GM12878 (cell line): ENCODE measurements around the gene NFATC1. TPM values are rescaled to one million over a fixed set of nuclear protein-coding genes. Genes with fewer than 3 reads are reported as not detected.

Experiments used
- ATAC-seq: fragments of 200-7000 bp; cut with Tn5 transposase; 3 replicates; pipeline ENCODE4 v1.9.1; 2020; ENCODE audit warnings: mild to moderate bottlenecking, moderate library complexity
- BruUV-seq: library from RNA; stranded (reverse); fragments of 400-500 nt; replicated peaks from 2 replicates; lab custom pipeline; 2021; lab: Mats Ljungman, UMichigan
- CTCF ChIA-PET: fragments of 300-600 bp; sonication (Branson Sonifier 250); formaldehyde crosslinking; extraction: SDS; loops from one replicate; lab custom pipeline; 2021; ENCODE audit warnings: inconsistent platforms; lab: Yijun Ruan, JAX
- POLR2A ChIA-PET: fragments of 350-600 bp; formaldehyde crosslinking; extraction: SDS; loops from one replicate; lab custom pipeline; 2021; ENCODE audit warnings: inconsistent platforms; lab: Charles Lee
- RAD21 ChIA-PET: fragments of 300-600 bp; sonication (Branson Sonifier 250); formaldehyde crosslinking; loops from one replicate; lab custom pipeline; 2023; ENCODE audit warnings: antibody characterized with exemption; ENCODE audit not compliant: unreplicated experiment; lab: Charles Lee
- SMC1A ChIA-PET: fragments of 300-600 bp; sonication (Branson Sonifier 250); formaldehyde crosslinking; loops from one replicate; lab custom pipeline; 2023; ENCODE audit not compliant: unreplicated experiment, uncharacterized antibody; lab: Charles Lee
- DNase-seq: peaks from one replicate; pipeline ENCODE4 v3.0.0-alpha.2; 2011; ENCODE audit warnings: low read depth, low spot score
- FAIRE-seq: peaks from 3 replicates; lab custom pipeline; 2011; peaks lifted over from hg19 to GRCh38; lab: Jason Lieb, UNC
- H2AFZ ChIP-seq: 2 replicates; pipeline ENCODE4 v1.6.0; 2011; ENCODE audit warnings: low read depth, low read length, control low read depth; ENCODE audit not compliant: control insufficient read depth
- H3K27ac ChIP-seq: 2 replicates; pipeline ENCODE4 v1.5.1; 2011; ENCODE audit warnings: control low read depth; ENCODE audit not compliant: control insufficient read depth, insufficient read depth
- H3K27me3 ChIP-seq, 2 experiments: replicated peaks in 1 of 2; 2 replicates each; pipeline versions ENCODE4 v1.6.0 to v1.6.1; 2011; ENCODE audit warnings: low read length in 1 of 2; ENCODE audit not compliant: control insufficient read depth in 2 of 2, insufficient read depth in 2 of 2
- H3K36me3 ChIP-seq, 2 experiments: 2 replicates each; pipeline ENCODE4 v1.5.1; 2011; ENCODE audit warnings: low read length in 1 of 2; ENCODE audit not compliant: control insufficient read depth in 2 of 2, insufficient read depth in 2 of 2
- H3K4me1 ChIP-seq: 2 replicates; pipeline ENCODE4 v1.6.1; 2011; ENCODE audit warnings: mild to moderate bottlenecking, low read length, moderate library complexity, mixed read lengths; ENCODE audit not compliant: control insufficient read depth, insufficient read depth
- H3K4me2 ChIP-seq: 2 replicates; pipeline ENCODE4 v1.6.0; 2011; ENCODE audit warnings: control low read depth; ENCODE audit not compliant: control insufficient read depth, insufficient read depth
- H3K4me3 ChIP-seq: fragments of 200-600 bp; sonication (generic); 2 replicates; pipeline ENCODE4 v1.5.1; 2016
- H3K79me2 ChIP-seq: 2 replicates; pipeline ENCODE4 v1.6.0; 2011; ENCODE audit warnings: low read length; ENCODE audit not compliant: control insufficient read depth, insufficient read depth
- H3K9ac ChIP-seq: 2 replicates; pipeline ENCODE4 v1.8.0; 2011; ENCODE audit warnings: low read length, control low read depth, mixed read lengths; ENCODE audit not compliant: control insufficient read depth, insufficient read depth
- H3K9me3 ChIP-seq: replicated peaks from 3 replicates; pipeline ENCODE4 v1.5.1; 2011; ENCODE audit warnings: mild to moderate bottlenecking, low read length; ENCODE audit not compliant: control insufficient read depth, insufficient read depth
- H4K20me1 ChIP-seq: 2 replicates; pipeline ENCODE4 v1.6.0; 2011; ENCODE audit not compliant: control insufficient read depth, insufficient read depth
- BCL11A ChIP-seq: IDR thresholded peaks from 2 replicates; pipeline ENCODE4 v1.6.1; 2011; ENCODE audit warnings: low read depth, low read length
- HCFC1 ChIP-seq: fragments of 150-350 bp; IDR thresholded peaks from 2 replicates; pipeline ENCODE4 v1.6.1; 2014; ENCODE audit warnings: low read length
- HDGF ChIP-seq: fragments of 450-650 bp; IDR thresholded peaks from 2 replicates; pipeline ENCODE4 v1.6.1; 2016; ENCODE audit warnings: antibody characterized with exemption
- JUND ChIP-seq: IDR thresholded peaks from 2 replicates; pipeline ENCODE4 v1.6.1; 2012; ENCODE audit warnings: low read depth, mild to moderate bottlenecking, low read length, improper control_type of control experiment, moderate library complexity
- MXI1 ChIP-seq: fragments of 150-350 bp; IDR thresholded peaks from 2 replicates; pipeline ENCODE4 v1.6.1; 2011; ENCODE audit warnings: low read depth, mild to moderate bottlenecking, inconsistent platforms, low read length, improper control_type of control experiment
- NRF1 ChIP-seq: conservative IDR thresholded peaks from 2 replicates; pipeline ENCODE4 v1.6.1; 2011; ENCODE audit warnings: mild to moderate bottlenecking, low read depth, low read length, improper control_type of control experiment
- PAX8 ChIP-seq: fragments of 450-650 bp; IDR thresholded peaks from 2 replicates; pipeline ENCODE4 v1.6.1; 2017; ENCODE audit warnings: mild to moderate bottlenecking, moderate library complexity
- POU2F2 ChIP-seq: IDR thresholded peaks from 3 replicates; pipeline ENCODE4 v1.6.1; 2011; ENCODE audit warnings: low read depth, mild to moderate bottlenecking, low read length, borderline replicate concordance
- RBBP5 ChIP-seq: fragments of 200-600 bp; sonication (generic); conservative IDR thresholded peaks from 2 replicates; pipeline ENCODE4 v1.6.1; 2016
- RCOR1 ChIP-seq: conservative IDR thresholded peaks from 2 replicates; pipeline ENCODE4 v1.6.1; 2012; ENCODE audit warnings: low read depth, low read length, improper control_type of control experiment
- RELA ChIP-seq: fragments of 450-650 bp; IDR thresholded peaks from 2 replicates; pipeline ENCODE4 v1.8.0; 2014; ENCODE audit warnings: borderline replicate concordance; ENCODE audit not compliant: partially characterized antibody
- ZNF207 ChIP-seq: fragments of 450-650 bp; IDR thresholded peaks from 2 replicates; pipeline ENCODE4 v1.6.1; 2014; ENCODE audit warnings: antibody characterized with exemption, mild to moderate bottlenecking, borderline replicate concordance
- WGBS: methylation state at CpG from one replicate; pipeline ENCODE4 v1.1.6; 2016; ENCODE audit warnings: low lambda C conversion rate; ENCODE audit not compliant: insufficient replicate concordance, insufficient coverage; ENCODE audit errors: missing lambda C conversion rate; 5-methylcytosine and 5-hydroxymethylcytosine counted together
- in situ Hi-C: fragments of 300-500 bp; cut with MboI; formaldehyde crosslinking; loops from 9 replicates; pipeline ENCODE4 v1.14.3; 2018; ENCODE audit warnings: mixed read lengths
- intact Hi-C: fragments of 100-400 bp; cut with micrococcal nuclease; formaldehyde crosslinking; loops from one replicate; pipeline ENCODE4 v1.14.2; 2022; ENCODE audit not compliant: unreplicated experiment
- polyA plus RNA-seq, 11 experiments: library from polyadenylated mRNA; depleted of rRNA in 4 of 11; unstranded in 6 of 11; stranded (reverse) in 5 of 11; fragments of >200 nt; fragmentation: Nextera tagmentation in 4 of 11; fragmentation: Illumina TruSeq in 1 of 11; extraction: Ambion mirVana in 4 of 11; extraction: Trizol in 1 of 11; gene quantifications; 1 replicate in 1 of 11; 2 replicates in 10 of 11; pipeline versions ENCODE4 v1.2.1 to v1.2.3, GENCODE V29; 2011 to 2016; ENCODE audit warnings: inconsistent platforms in 2 of 11, missing spikeins in 2 of 11, low read depth in 1 of 11
- total RNA-seq, 4 experiments: library from RNA; depleted of rRNA in 3 of 4; stranded (reverse); fragments of >200 nt in 3 of 4; fragmentation: Illumina TruSeq in 1 of 4; extraction: Trizol in 1 of 4; gene quantifications; 2 replicates each; pipeline versions ENCODE4 v1.2.1 to v1.2.3, GENCODE V29; 2013 to 2021
- TF ChIP-seq, protein P1 (sequence below): fragments of 450-650 bp; conservative IDR thresholded peaks from 2 replicates; pipeline ENCODE4 v1.6.1; 2017; ENCODE audit warnings: mild to moderate bottlenecking, moderate library complexity
- TF ChIP-seq, protein P2 (sequence below), 3 experiments: IDR thresholded peaks in 2 of 3; conservative IDR thresholded peaks in 1 of 3; 2 replicates each; pipeline ENCODE4 v1.5.1; 2011; ENCODE audit warnings: low read depth in 3 of 3, low read length in 3 of 3, mild to moderate bottlenecking in 3 of 3, control low read depth in 2 of 3, moderate library complexity in 2 of 3, inconsistent platforms in 1 of 3, mixed read lengths in 1 of 3; ENCODE audit not compliant: control insufficient read depth in 2 of 3, insufficient read depth in 1 of 3; ENCODE audit errors: extremely low read depth in 1 of 3
- TF ChIP-seq, protein P3 (sequence below): IDR thresholded peaks from 2 replicates; pipeline ENCODE4 v1.6.1; 2011; ENCODE audit warnings: low read depth, mild to moderate bottlenecking, low read length, moderate library complexity, borderline replicate concordance; ENCODE audit errors: extremely low read depth
- TF ChIP-seq, protein P4 (sequence below): fragments of 450-650 bp; IDR thresholded peaks from 2 replicates; pipeline ENCODE4 v1.6.1; 2018; ENCODE audit warnings: mild to moderate bottlenecking, low read depth, moderate library complexity; ENCODE audit not compliant: partially characterized antibody
- TF ChIP-seq, protein P5 (sequence below): fragments of 450-650 bp; IDR thresholded peaks from 2 replicates; pipeline ENCODE4 v1.6.1; 2017; ENCODE audit warnings: borderline replicate concordance

The NFATC1 gene
- total and polyA plus RNA-seq, 10 of the 15 experiments (the other 5 are each of a cell fraction or from before 2014, with no cell fraction given) = 0.84 to 20.8 (median 5.1) TPM

DNA sequence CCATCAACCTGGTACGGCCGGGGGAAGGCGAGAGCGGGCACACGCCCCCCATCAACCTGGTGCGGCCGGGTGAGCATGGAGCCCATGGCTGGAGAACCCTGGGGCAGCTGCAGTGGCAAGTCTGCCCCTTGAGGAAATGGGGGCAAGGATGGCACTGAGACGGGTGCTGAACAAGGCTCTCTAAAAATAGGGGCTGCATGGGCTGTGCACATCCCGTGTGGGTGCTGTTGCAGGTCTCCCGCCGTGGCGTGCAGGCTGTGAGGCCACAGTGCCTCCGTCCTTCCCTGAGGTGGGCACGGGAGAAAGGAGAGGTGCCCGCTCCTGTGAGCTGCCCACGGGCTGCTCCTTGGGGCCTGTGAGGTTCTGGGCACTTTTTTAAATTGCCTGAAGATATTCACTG is 99.2 kb downstream of the NFATC1 start:
- CTCF ChIA-PET = no interaction called here
- SMC1A ChIA-PET = no interaction called here
- BruUV-seq = no TSS peak
- ATAC-seq (no peak), DNase-seq (no peak), FAIRE-seq (no peak)
- Histone ChIP-seq H2AFZ (no peak overlapping the region), H3K4me1 (peaks cover 13% of the 10 kb centered on the region), H3K4me2 (no peak overlapping the region), H3K9me3 (peaks cover 10% of the 10 kb centered on the region), H3K27me3 (no peaks in the 10 kb centered on the region), H3K36me3 (no peaks in the 10 kb centered on the region), H3K79me2 (no peaks in the 10 kb centered on the region), H3K27ac (no peak overlapping the region), H3K9ac (no peak overlapping the region), H3K4me3 (no peak overlapping the region), H4K20me1 (no peaks in the 10 kb centered on the region)
- POLR2A ChIA-PET = no interaction called here
- intact Hi-C loops (no loop called here), in situ Hi-C loops (no loop called here)
- 92% methylated on average over 13 of the region's 16 CpGs for WGBS
- RAD21 ChIA-PET = no interaction called here
- TF ChIP-seq HCFC1 = no peak
- TF ChIP-seq JUND = no peak
- TF ChIP-seq RCOR1 = no peak
- TF ChIP-seq, protein P1, sequence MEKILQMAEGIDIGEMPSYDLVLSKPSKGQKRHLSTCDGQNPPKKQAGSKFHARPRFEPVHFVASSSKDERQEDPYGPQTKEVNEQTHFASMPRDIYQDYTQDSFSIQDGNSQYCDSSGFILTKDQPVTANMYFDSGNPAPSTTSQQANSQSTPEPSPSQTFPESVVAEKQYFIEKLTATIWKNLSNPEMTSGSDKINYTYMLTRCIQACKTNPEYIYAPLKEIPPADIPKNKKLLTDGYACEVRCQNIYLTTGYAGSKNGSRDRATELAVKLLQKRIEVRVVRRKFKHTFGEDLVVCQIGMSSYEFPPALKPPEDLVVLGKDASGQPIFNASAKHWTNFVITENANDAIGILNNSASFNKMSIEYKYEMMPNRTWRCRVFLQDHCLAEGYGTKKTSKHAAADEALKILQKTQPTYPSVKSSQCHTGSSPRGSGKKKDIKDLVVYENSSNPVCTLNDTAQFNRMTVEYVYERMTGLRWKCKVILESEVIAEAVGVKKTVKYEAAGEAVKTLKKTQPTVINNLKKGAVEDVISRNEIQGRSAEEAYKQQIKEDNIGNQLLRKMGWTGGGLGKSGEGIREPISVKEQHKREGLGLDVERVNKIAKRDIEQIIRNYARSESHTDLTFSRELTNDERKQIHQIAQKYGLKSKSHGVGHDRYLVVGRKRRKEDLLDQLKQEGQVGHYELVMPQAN = no peak
- TF ChIP-seq, protein P2, sequence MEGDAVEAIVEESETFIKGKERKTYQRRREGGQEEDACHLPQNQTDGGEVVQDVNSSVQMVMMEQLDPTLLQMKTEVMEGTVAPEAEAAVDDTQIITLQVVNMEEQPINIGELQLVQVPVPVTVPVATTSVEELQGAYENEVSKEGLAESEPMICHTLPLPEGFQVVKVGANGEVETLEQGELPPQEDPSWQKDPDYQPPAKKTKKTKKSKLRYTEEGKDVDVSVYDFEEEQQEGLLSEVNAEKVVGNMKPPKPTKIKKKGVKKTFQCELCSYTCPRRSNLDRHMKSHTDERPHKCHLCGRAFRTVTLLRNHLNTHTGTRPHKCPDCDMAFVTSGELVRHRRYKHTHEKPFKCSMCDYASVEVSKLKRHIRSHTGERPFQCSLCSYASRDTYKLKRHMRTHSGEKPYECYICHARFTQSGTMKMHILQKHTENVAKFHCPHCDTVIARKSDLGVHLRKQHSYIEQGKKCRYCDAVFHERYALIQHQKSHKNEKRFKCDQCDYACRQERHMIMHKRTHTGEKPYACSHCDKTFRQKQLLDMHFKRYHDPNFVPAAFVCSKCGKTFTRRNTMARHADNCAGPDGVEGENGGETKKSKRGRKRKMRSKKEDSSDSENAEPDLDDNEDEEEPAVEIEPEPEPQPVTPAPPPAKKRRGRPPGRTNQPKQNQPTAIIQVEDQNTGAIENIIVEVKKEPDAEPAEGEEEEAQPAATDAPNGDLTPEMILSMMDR (IDR thresholded peaks at IDR 0.05 in 2 of 3, conservative IDR thresholded peaks at IDR 0.05 in 1 of 3; ENCODE audit: control insufficient read depth in 2 of 3, extremely low read depth in 1 of 3, insufficient read depth in 1 of 3, low read depth in 3 of 3, low read length in 3 of 3) = no peak
- TF ChIP-seq, protein P3, sequence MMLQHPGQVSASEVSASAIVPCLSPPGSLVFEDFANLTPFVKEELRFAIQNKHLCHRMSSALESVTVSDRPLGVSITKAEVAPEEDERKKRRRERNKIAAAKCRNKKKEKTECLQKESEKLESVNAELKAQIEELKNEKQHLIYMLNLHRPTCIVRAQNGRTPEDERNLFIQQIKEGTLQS = no peak
- no peak for TF ChIP-seq ZNF207
- TF ChIP-seq, protein P4, sequence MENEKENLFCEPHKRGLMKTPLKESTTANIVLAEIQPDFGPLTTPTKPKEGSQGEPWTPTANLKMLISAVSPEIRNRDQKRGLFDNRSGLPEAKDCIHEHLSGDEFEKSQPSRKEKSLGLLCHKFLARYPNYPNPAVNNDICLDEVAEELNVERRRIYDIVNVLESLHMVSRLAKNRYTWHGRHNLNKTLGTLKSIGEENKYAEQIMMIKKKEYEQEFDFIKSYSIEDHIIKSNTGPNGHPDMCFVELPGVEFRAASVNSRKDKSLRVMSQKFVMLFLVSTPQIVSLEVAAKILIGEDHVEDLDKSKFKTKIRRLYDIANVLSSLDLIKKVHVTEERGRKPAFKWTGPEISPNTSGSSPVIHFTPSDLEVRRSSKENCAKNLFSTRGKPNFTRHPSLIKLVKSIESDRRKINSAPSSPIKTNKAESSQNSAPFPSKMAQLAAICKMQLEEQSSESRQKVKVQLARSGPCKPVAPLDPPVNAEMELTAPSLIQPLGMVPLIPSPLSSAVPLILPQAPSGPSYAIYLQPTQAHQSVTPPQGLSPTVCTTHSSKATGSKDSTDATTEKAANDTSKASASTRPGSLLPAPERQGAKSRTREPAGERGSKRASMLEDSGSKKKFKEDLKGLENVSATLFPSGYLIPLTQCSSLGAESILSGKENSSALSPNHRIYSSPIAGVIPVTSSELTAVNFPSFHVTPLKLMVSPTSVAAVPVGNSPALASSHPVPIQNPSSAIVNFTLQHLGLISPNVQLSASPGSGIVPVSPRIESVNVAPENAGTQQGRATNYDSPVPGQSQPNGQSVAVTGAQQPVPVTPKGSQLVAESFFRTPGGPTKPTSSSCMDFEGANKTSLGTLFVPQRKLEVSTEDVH = no peak
- no peak for TF ChIP-seq PAX8
- no peak for TF ChIP-seq HDGF
- no peak for TF ChIP-seq POU2F2
- no peak for TF ChIP-seq RELA
- no peak for TF ChIP-seq NRF1
- no peak for TF ChIP-seq BCL11A
- TF ChIP-seq, protein P5, sequence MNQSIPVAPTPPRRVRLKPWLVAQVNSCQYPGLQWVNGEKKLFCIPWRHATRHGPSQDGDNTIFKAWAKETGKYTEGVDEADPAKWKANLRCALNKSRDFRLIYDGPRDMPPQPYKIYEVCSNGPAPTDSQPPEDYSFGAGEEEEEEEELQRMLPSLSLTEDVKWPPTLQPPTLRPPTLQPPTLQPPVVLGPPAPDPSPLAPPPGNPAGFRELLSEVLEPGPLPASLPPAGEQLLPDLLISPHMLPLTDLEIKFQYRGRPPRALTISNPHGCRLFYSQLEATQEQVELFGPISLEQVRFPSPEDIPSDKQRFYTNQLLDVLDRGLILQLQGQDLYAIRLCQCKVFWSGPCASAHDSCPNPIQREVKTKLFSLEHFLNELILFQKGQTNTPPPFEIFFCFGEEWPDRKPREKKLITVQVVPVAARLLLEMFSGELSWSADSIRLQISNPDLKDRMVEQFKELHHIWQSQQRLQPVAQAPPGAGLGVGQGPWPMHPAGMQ = no peak
- TF ChIP-seq MXI1 = no peak
- TF ChIP-seq RBBP5 = no peak
